ENCODE data around the gene MKNK2. TPM values are rescaled to one million over a fixed set of nuclear protein-coding genes. Genes with fewer than 3 reads are reported as not detected.
A peak's percentile ranks its signal among the peaks of the same experiment; 100 is the strongest.

MKNK2 gene
- total RNA-seq, 6 experiments from 2014 or later = 80.5 to 218 (median 117) TPM

- Histone ChIP-seq H3K4me3 (no peak overlapping the region), H3K27me3 (no peaks in the 10 kb centered on the region), H3K4me1 (peaks cover 0 to 3% (median 0%) of the 10 kb centered on the region in 4 donors), H3K9me3 (no peaks in the 10 kb centered on the region), H3K27ac (no peak overlapping the region), H3K36me3 (no peaks in the 10 kb centered on the region)
- 86% methylated on average over 2 of the region's 4 CpGs for WGBS (ENCODE audit: insufficient coverage, low coverage, low lambda C conversion rate, missing lambda C conversion rate)
- intact Hi-C loops (cut with DNase I) = loop anchor here in 1 of 2 donors (5.0 kb wide), 1 partner anchor 51 kb away; no protein-coding TSS in a partner anchor
- DNase-seq (no peak), ATAC-seq (no peak)
- no peak for TF ChIP-seq POLR2A (IDR thresholded peaks at IDR 0.05)
- TF ChIP-seq, protein P1, sequence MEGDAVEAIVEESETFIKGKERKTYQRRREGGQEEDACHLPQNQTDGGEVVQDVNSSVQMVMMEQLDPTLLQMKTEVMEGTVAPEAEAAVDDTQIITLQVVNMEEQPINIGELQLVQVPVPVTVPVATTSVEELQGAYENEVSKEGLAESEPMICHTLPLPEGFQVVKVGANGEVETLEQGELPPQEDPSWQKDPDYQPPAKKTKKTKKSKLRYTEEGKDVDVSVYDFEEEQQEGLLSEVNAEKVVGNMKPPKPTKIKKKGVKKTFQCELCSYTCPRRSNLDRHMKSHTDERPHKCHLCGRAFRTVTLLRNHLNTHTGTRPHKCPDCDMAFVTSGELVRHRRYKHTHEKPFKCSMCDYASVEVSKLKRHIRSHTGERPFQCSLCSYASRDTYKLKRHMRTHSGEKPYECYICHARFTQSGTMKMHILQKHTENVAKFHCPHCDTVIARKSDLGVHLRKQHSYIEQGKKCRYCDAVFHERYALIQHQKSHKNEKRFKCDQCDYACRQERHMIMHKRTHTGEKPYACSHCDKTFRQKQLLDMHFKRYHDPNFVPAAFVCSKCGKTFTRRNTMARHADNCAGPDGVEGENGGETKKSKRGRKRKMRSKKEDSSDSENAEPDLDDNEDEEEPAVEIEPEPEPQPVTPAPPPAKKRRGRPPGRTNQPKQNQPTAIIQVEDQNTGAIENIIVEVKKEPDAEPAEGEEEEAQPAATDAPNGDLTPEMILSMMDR (IDR thresholded peaks at IDR 0.05) = no peak
These were observed 29.4 kb downstream of the MKNK2 start for GRCh38 chr19:2021453-2022140.

DNA sequence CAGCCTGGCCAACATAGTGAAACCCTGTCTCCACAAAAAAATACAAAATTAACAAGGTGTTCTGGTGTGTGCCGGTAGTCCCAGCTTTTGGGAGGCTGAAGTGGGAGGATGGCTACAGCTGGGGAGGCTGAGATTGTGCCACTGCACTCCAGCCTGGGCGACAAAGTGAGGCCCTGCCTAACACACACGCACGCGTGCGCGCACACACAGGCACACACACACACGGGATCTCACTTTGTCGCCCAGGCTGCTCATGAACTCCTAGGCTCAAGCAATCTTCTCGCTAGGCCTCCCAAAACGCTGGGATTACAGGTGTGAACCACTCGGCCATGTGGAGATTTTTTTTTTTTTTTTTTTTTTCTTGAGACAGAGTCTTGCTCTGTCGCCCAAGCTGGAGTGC is 32.3 kb downstream of the MKNK2 start:
- Histone ChIP-seq H3K4me1 (peaks cover 0 to 3% (median 0%) of the 10 kb centered on the region in 4 donors), H3K4me3 (no peak overlapping the region), H3K9me3 (no peaks in the 10 kb centered on the region), H3K27ac (no peak overlapping the region), H3K27me3 (no peaks in the 10 kb centered on the region), H3K36me3 (no peaks in the 10 kb centered on the region)
- WGBS (ENCODE audit: insufficient coverage, low coverage, low lambda C conversion rate, missing lambda C conversion rate) = 100% methylated on average over 2 of the region's 13 CpGs
- TF ChIP-seq, protein P1 (IDR thresholded peaks at IDR 0.05) = no peak
- no peak for TF ChIP-seq POLR2A (IDR thresholded peaks at IDR 0.05)
- DNase-seq (no peak), ATAC-seq (no peak)
- intact Hi-C loops (cut with DNase I) = no loop called here

GRCh38 chr19:2016041-2016807 is 34.8 kb downstream of the MKNK2 start:
- intact Hi-C loops (cut with DNase I) = loop anchor here in 1 of 2 donors (2.0 kb wide), 1 partner anchor 55 kb away; no protein-coding TSS in a partner anchor
- DNase-seq = peak; percentile 72 to 83 (median 80)
- H3K27ac ChIP-seq = no peak overlapping the region
- TF ChIP-seq, protein P1 (IDR thresholded peaks at IDR 0.05) = no peak
- no peak for TF ChIP-seq POLR2A (IDR thresholded peaks at IDR 0.05)
- no peaks in the 10 kb centered on the region for H3K27me3 ChIP-seq
- no peaks in the 10 kb centered on the region for H3K9me3 ChIP-seq
- ATAC-seq = peak; percentile 88 to 90 (median 89)
- no peak overlapping the region for H3K4me3 ChIP-seq
- WGBS (ENCODE audit: insufficient coverage, low coverage, low lambda C conversion rate, missing lambda C conversion rate) = 75% methylated on average over 7 of the region's 23 CpGs
- no peaks in the 10 kb centered on the region for H3K36me3 ChIP-seq
- peaks cover 0 to 3% (median 0%) of the 10 kb centered on the region in 4 donors for H3K4me1 ChIP-seq

GRCh38 chr19:2015608-2015950 is 35.5 kb downstream of the MKNK2 start, which contains the start of gene BTBD2:
Gene BTBD2 (minus strand): TSS chr19:2015714. CDS start chr19:2015703, 11 bp downstream.
- Histone ChIP-seq H3K27me3 (no peaks in the 10 kb centered on the region), H3K9me3 (no peaks in the 10 kb centered on the region), H3K4me3 (peak within 1 kb of the TSS; percentile 34 to 70 (median 57)), H3K36me3 (no peaks in the 10 kb centered on the region), H3K4me1 (peaks cover 0 to 3% (median 0%) of the 10 kb centered on the region in 4 donors), H3K27ac (peak within 1 kb of the TSS in 1 of 3 donors; percentile 33)
- WGBS (ENCODE audit: insufficient coverage, low coverage, low lambda C conversion rate, missing lambda C conversion rate) = 1% methylated on average over 20 of the region's 20 CpGs
- intact Hi-C loops (cut with DNase I) = no loop called here
- peak in 3 of 4 donors; percentile 11 to 48 (median 14) for ATAC-seq
- TF ChIP-seq, protein P1 (IDR thresholded peaks at IDR 0.05) = no peak
- no peak for TF ChIP-seq POLR2A (IDR thresholded peaks at IDR 0.05)
- peak in 1 of 3 donors; percentile 62 for DNase-seq

Measured in right lobe of liver (tissue), 6 donors.